Smooth muscle cell (in vitro differentiated cells): ENCODE measurements around the gene ZGRF1. TPM values are rescaled to one million over a fixed set of nuclear protein-coding genes. Genes with fewer than 3 reads are reported as not detected.

Source experiments
- DNase-seq: peaks from one replicate; lab custom pipeline; 2025; ENCODE audit not compliant: unreplicated experiment; lab: John Stamatoyannopoulos, UW
- H2AFZ ChIP-seq: fragments of 200-600 bp; sonication (generic); 2 replicates; pipeline ENCODE4 v1.6.0; 2016; ENCODE audit warnings: antibody characterized with exemption, low read depth, mild to moderate bottlenecking
- H3F3A ChIP-seq: fragments of 200-600 bp; sonication (generic); 2 replicates; pipeline ENCODE4 v1.6.0; 2017; ENCODE audit warnings: antibody characterized with exemption, low read depth
- H3K27ac ChIP-seq: fragments of 200-600 bp; sonication (generic); 2 replicates; pipeline ENCODE4 v1.5.1; 2016; ENCODE audit warnings: low read depth, mild to moderate bottlenecking
- H3K27me3 ChIP-seq: fragments of 200-600 bp; sonication (generic); 2 replicates; pipeline ENCODE4 v1.6.1; 2016; ENCODE audit warnings: low read depth, mild to moderate bottlenecking
- H3K36me3 ChIP-seq: fragments of 200-600 bp; sonication (generic); 2 replicates; pipeline ENCODE4 v1.5.1; 2016; ENCODE audit warnings: low read depth
- H3K4me1 ChIP-seq: fragments of 200-600 bp; sonication (generic); 2 replicates; pipeline ENCODE4 v1.5.1; 2016; ENCODE audit warnings: low read depth
- H3K4me2 ChIP-seq: fragments of 200-600 bp; sonication (generic); 2 replicates; pipeline ENCODE4 v1.6.0; 2016; ENCODE audit warnings: mild to moderate bottlenecking
- H3K4me3 ChIP-seq: fragments of 200-600 bp; sonication (generic); 2 replicates; pipeline ENCODE4 v1.5.1; 2016; ENCODE audit warnings: mild to moderate bottlenecking
- H3K79me2 ChIP-seq: fragments of 200-600 bp; sonication (generic); 2 replicates; pipeline ENCODE4 v1.6.0; 2016; ENCODE audit warnings: low read depth, mild to moderate bottlenecking
- H3K9ac ChIP-seq: fragments of 200-600 bp; sonication (generic); 2 replicates; pipeline ENCODE4 v1.6.0; 2016; ENCODE audit warnings: low read depth
- H3K9me3 ChIP-seq: fragments of 200-600 bp; sonication (generic); replicated peaks from 2 replicates; pipeline ENCODE4 v1.5.1; 2016; ENCODE audit warnings: low read depth
- H4K20me1 ChIP-seq: fragments of 200-600 bp; sonication (generic); 2 replicates; pipeline ENCODE4 v1.6.0; 2016; ENCODE audit warnings: low read depth
- WGBS: methylation state at CpG from one replicate; pipeline ENCODE4 v1.1.7; 2016; ENCODE audit warnings: low lambda C conversion rate; 5-methylcytosine and 5-hydroxymethylcytosine counted together
- polyA plus RNA-seq: library from polyadenylated mRNA; unstranded; fragments of >200 nt; fragmentation: Nextera tagmentation; extraction: Ambion mirVana; gene quantifications from 2 replicates; pipeline ENCODE4 v1.2.1, GENCODE V29; 2016
- total RNA-seq: library from RNA; depleted of rRNA; stranded (reverse); fragments of >200 nt; gene quantifications from 2 replicates; pipeline ENCODE4 v1.2.3, GENCODE V29; 2014
- TF ChIP-seq, protein P1 (sequence below): fragments of 200-600 bp; sonication (generic); IDR thresholded peaks from 2 replicates; pipeline ENCODE4 v1.5.1; 2017; ENCODE audit warnings: borderline replicate concordance, mild to moderate bottlenecking, antibody characterized with exemption; ENCODE audit not compliant: insufficient read depth, poor library complexity, severe bottlenecking

ZGRF1 gene
- total and polyA plus RNA-seq, 2 experiments from 2014 or later, result 3.3 to 7.9 TPM

DNA sequence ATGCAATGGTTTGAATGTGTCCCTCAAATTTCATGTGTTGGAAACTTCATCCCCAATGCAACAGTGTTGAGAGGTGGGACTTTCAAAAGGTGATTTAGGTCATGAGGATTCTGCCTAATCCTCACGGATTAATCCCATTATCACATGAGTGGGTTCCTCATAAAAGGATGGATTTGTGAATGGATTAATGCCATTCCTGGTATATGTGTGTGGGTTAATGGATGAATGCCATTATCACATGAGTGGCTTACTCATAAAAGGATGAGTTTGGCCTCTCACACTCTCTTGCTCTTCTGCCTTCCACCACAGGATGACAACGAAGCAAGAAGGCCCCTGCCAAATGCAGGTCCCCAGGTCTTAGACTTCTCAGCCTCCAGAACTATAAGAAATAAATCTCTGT lies 90.2 kb downstream of the ZGRF1 start:
- no peaks in the 10 kb centered on the region for H3K27me3 ChIP-seq
- TF ChIP-seq, protein P1, sequence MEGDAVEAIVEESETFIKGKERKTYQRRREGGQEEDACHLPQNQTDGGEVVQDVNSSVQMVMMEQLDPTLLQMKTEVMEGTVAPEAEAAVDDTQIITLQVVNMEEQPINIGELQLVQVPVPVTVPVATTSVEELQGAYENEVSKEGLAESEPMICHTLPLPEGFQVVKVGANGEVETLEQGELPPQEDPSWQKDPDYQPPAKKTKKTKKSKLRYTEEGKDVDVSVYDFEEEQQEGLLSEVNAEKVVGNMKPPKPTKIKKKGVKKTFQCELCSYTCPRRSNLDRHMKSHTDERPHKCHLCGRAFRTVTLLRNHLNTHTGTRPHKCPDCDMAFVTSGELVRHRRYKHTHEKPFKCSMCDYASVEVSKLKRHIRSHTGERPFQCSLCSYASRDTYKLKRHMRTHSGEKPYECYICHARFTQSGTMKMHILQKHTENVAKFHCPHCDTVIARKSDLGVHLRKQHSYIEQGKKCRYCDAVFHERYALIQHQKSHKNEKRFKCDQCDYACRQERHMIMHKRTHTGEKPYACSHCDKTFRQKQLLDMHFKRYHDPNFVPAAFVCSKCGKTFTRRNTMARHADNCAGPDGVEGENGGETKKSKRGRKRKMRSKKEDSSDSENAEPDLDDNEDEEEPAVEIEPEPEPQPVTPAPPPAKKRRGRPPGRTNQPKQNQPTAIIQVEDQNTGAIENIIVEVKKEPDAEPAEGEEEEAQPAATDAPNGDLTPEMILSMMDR, result no peak
- H3K4me3 ChIP-seq, result no peak overlapping the region
- H3K9me3 ChIP-seq, result no peaks in the 10 kb centered on the region
- no peaks in the 10 kb centered on the region for H3K36me3 ChIP-seq
- H3F3A ChIP-seq, result peaks cover 5% of the 10 kb centered on the region
- H3K4me2 ChIP-seq, result no peak overlapping the region
- H3K4me1 ChIP-seq, result peaks cover 4% of the 10 kb centered on the region
- 47% methylated on average over 2 of the region's 2 CpGs for WGBS
- no peak overlapping the region for H3K27ac ChIP-seq
- no peaks in the 10 kb centered on the region for H4K20me1 ChIP-seq
- H2AFZ ChIP-seq, result no peak overlapping the region
- no peak for DNase-seq
- no peaks in the 10 kb centered on the region for H3K79me2 ChIP-seq
- no peak overlapping the region for H3K9ac ChIP-seq

DNA sequence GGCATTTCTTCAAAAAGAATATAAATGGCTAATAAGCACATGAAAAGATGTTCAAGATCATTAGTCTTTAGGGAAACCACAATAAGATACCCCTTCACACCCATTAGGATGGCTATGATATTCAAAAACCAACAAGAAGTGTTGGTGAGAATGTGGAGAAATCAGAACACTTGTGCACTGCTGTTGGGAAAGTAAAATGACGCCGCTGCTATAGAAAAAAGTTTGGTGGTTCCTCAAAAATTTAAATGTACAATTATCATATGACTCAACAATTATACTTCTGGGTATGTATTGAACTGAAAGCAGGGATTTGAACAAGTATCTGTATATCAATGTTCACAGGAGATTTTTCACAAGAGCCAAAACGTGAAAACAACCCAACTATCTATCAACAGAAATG lies 91.4 kb downstream of the ZGRF1 start:
- DNase-seq, result no peak
- Histone ChIP-seq H3K4me3 (no peak overlapping the region), H2AFZ (no peak overlapping the region), H3K4me2 (no peak overlapping the region), H3K79me2 (no peaks in the 10 kb centered on the region), H3K9ac (no peak overlapping the region), H3K27me3 (no peaks in the 10 kb centered on the region), H3K36me3 (no peaks in the 10 kb centered on the region), H3K27ac (no peak overlapping the region), H4K20me1 (no peaks in the 10 kb centered on the region), H3K4me1 (peaks cover 4% of the 10 kb centered on the region), H3F3A (no peaks in the 10 kb centered on the region), H3K9me3 (no peaks in the 10 kb centered on the region)
- over 99% methylated on average over 3 of the region's 3 CpGs for WGBS
- TF ChIP-seq, protein P1, result no peak

GRCh38 chr4:112540695-112541094 lies 96.0 kb downstream of the ZGRF1 start:
- H3K4me1 ChIP-seq, result no peaks in the 10 kb centered on the region
- 83% methylated on average over 1 of the region's 1 CpG for whole genome bisulfite sequencing

DNA sequence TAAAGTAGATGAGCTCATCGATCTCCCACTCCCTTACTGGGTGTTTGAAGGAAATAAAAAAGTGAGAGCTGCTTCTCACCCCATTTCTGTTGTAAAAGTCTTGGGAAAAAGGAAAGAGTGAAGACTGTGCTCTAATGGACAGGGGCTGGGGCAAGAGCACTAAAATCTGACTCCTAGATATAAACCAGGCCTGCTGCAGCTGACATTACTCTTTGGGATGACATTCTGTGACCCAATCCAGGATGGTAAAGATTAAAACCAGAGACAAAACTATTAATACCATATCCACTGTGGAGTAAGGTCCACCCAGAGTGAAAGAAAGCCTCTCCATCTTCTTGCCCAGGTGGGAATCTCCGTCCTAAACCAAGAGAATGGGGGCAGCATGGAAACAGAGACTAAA lies 100.6 kb downstream of the ZGRF1 start:
- H2AFZ ChIP-seq, result no peak overlapping the region
- no peak overlapping the region for H3K4me2 ChIP-seq
- H3K4me3 ChIP-seq, result no peak overlapping the region
- H3K27me3 ChIP-seq, result peaks cover 17% of the 10 kb centered on the region
- no peak overlapping the region for H3K9ac ChIP-seq
- no peaks in the 10 kb centered on the region for H4K20me1 ChIP-seq
- no peaks in the 10 kb centered on the region for H3K4me1 ChIP-seq
- H3K9me3 ChIP-seq, result no peaks in the 10 kb centered on the region
- H3F3A ChIP-seq, result no peaks in the 10 kb centered on the region
- no peaks in the 10 kb centered on the region for H3K79me2 ChIP-seq
- 78% methylated on average over 2 of the region's 2 CpGs for WGBS
- TF ChIP-seq, protein P1, result no peak
- no peak for DNase-seq
- H3K27ac ChIP-seq, result no peak overlapping the region
- H3K36me3 ChIP-seq, result no peaks in the 10 kb centered on the region

More at GRCh38 chr4:112540695-112541094, 96.0 kb downstream of the ZGRF1 start:
- no peak for DNase-seq
- no peaks in the 10 kb centered on the region for H3F3A ChIP-seq
- H3K27ac ChIP-seq, result no peak overlapping the region
- H3K27me3 ChIP-seq, result no peaks in the 10 kb centered on the region
- no peaks in the 10 kb centered on the region for H3K79me2 ChIP-seq
- no peaks in the 10 kb centered on the region for H3K36me3 ChIP-seq
- H3K4me3 ChIP-seq, result no peak overlapping the region
- no peak overlapping the region for H2AFZ ChIP-seq
- no peak overlapping the region for H3K4me2 ChIP-seq
- no peaks in the 10 kb centered on the region for H3K9me3 ChIP-seq
- no peaks in the 10 kb centered on the region for H4K20me1 ChIP-seq
- TF ChIP-seq, protein P1, result no peak
- no peak overlapping the region for H3K9ac ChIP-seq
